Measurements from ENCODE around the gene FRMD6. TPM values are rescaled to one million over a fixed set of nuclear protein-coding genes. Genes with fewer than 3 reads are reported as not detected.

FRMD6 gene
- total RNA-seq, 2 experiments from 2014 or later: 3.2 to 3.5 TPM

GRCh38 chr14:51677738-51678137 lies 26.0 kb downstream of the FRMD6 start:
- H3K27me3 Mint-ChIP-seq (ENCODE audit: low read depth): peaks cover 5% of the 10 kb centered on the region
- ChIA-PET CTCF (no interaction called here), POLR2A (no interaction called here)
- no peak overlapping the region for H3K4me3 Mint-ChIP-seq
- H3K9me3 Mint-ChIP-seq (ENCODE audit: insufficient read depth): no peaks in the 10 kb centered on the region
- DNase-seq: no peak
- H3K4me1 Mint-ChIP-seq (ENCODE audit: low read depth): peaks cover 2% of the 10 kb centered on the region
- ATAC-seq: no peak
- H3K27ac Mint-ChIP-seq: no peak overlapping the region
- H3K36me3 Mint-ChIP-seq (ENCODE audit: low read depth): no peaks in the 10 kb centered on the region

- no peak overlapping the region for H3K4me3 Mint-ChIP-seq
- POLR2A ChIA-PET: no interaction called here
- no peak for ATAC-seq
- no peaks in the 10 kb centered on the region for H3K9me3 Mint-ChIP-seq (ENCODE audit: insufficient read depth)
- H3K27ac Mint-ChIP-seq: no peak overlapping the region
- no peak for DNase-seq
- peaks cover 2% of the 10 kb centered on the region for H3K4me1 Mint-ChIP-seq (ENCODE audit: low read depth)
- H3K36me3 Mint-ChIP-seq (ENCODE audit: low read depth): no peaks in the 10 kb centered on the region
- CTCF ChIA-PET: no interaction called here
- peaks cover 3% of the 10 kb centered on the region for H3K27me3 Mint-ChIP-seq (ENCODE audit: low read depth)
Observed at GRCh38 chr14:51680031-51680430, 28.3 kb downstream of the FRMD6 start.

GRCh38 chr14:51681411-51681810 lies 29.7 kb downstream of the FRMD6 start:
- H3K4me1 Mint-ChIP-seq (ENCODE audit: low read depth): peaks cover 2% of the 10 kb centered on the region
- POLR2A ChIA-PET: no interaction called here

GRCh38 chr14:51682411-51682810 lies 30.7 kb downstream of the FRMD6 start:
- no peaks in the 10 kb centered on the region for H3K9me3 Mint-ChIP-seq (ENCODE audit: insufficient read depth)
- ChIA-PET CTCF (interaction anchor here (1.4 kb wide), 1 partner anchor 8 kb away, joined by 6 read pairs; no protein-coding TSS in a partner anchor), POLR2A (no interaction called here)
- no peak overlapping the region for H3K27ac Mint-ChIP-seq
- no peaks in the 10 kb centered on the region for H3K36me3 Mint-ChIP-seq (ENCODE audit: low read depth)
- peaks cover 3% of the 10 kb centered on the region for H3K27me3 Mint-ChIP-seq (ENCODE audit: low read depth)
- H3K4me3 Mint-ChIP-seq: no peak overlapping the region
- ATAC-seq: no peak
- DNase-seq: no peak
- H3K4me1 Mint-ChIP-seq (ENCODE audit: low read depth): peaks cover 1% of the 10 kb centered on the region

More at GRCh38 chr14:51681411-51681810, 29.7 kb downstream of the FRMD6 start:
- H3K27me3 Mint-ChIP-seq (ENCODE audit: low read depth): peaks cover 3% of the 10 kb centered on the region
- no peak for DNase-seq
- no peak overlapping the region for H3K27ac Mint-ChIP-seq
- H3K4me3 Mint-ChIP-seq: no peak overlapping the region
- H3K36me3 Mint-ChIP-seq (ENCODE audit: low read depth): no peaks in the 10 kb centered on the region
- CTCF ChIA-PET: interaction anchor here (1.0 to 1.4 kb wide), 2 partner anchors 9 to 29 kb away, joined by 6 read pairs; no protein-coding TSS in a partner anchor
- ATAC-seq: no peak
- H3K9me3 Mint-ChIP-seq (ENCODE audit: insufficient read depth): no peaks in the 10 kb centered on the region

GRCh38 chr14:51684760-51685159 lies 33.0 kb downstream of the FRMD6 start:
- CTCF ChIA-PET: interaction anchor here (2.6 kb wide), 1 partner anchor 32 kb away, joined by 6 read pairs; no protein-coding TSS in a partner anchor
- H3K27ac Mint-ChIP-seq: no peak overlapping the region
- H3K4me3 Mint-ChIP-seq: no peak overlapping the region
- no peaks in the 10 kb centered on the region for H3K36me3 Mint-ChIP-seq (ENCODE audit: low read depth)
- H3K9me3 Mint-ChIP-seq (ENCODE audit: insufficient read depth): no peaks in the 10 kb centered on the region
- H3K27me3 Mint-ChIP-seq (ENCODE audit: low read depth): peaks cover 3% of the 10 kb centered on the region
- ATAC-seq: no peak
- no peaks in the 10 kb centered on the region for H3K4me1 Mint-ChIP-seq (ENCODE audit: low read depth)
- POLR2A ChIA-PET: no interaction called here
- no peak for DNase-seq

- Mint-ChIP-seq H3K27me3 (ENCODE audit: low read depth) (no peaks in the 10 kb centered on the region), H3K36me3 (ENCODE audit: low read depth) (no peaks in the 10 kb centered on the region), H3K4me3 (no peak overlapping the region), H3K4me1 (ENCODE audit: low read depth) (no peaks in the 10 kb centered on the region), H3K27ac (no peak overlapping the region), H3K9me3 (ENCODE audit: insufficient read depth) (no peaks in the 10 kb centered on the region)
- DNase-seq (no peak), ATAC-seq (no peak)
- POLR2A ChIA-PET: no interaction called here
- CTCF ChIA-PET: interaction anchor here (1.3 kb wide), 1 partner anchor 9 kb away, joined by 6 read pairs; no protein-coding TSS in a partner anchor
Observed at GRCh38 chr14:51691176-51691575, 39.5 kb downstream of the FRMD6 start.

GRCh38 chr14:51692646-51693045 lies 40.9 kb downstream of the FRMD6 start:
- Mint-ChIP-seq H3K36me3 (ENCODE audit: low read depth) (no peaks in the 10 kb centered on the region), H3K27ac (no peak overlapping the region), H3K4me1 (ENCODE audit: low read depth) (no peaks in the 10 kb centered on the region), H3K4me3 (no peak overlapping the region), H3K9me3 (ENCODE audit: insufficient read depth) (no peaks in the 10 kb centered on the region), H3K27me3 (ENCODE audit: low read depth) (peaks cover 3% of the 10 kb centered on the region)
- POLR2A ChIA-PET: no interaction called here
- DNase-seq (no peak), ATAC-seq (no peak)
- CTCF ChIA-PET: no interaction called here

GRCh38 chr14:51697848-51698247 lies 46.1 kb downstream of the FRMD6 start:
- no peaks in the 10 kb centered on the region for H3K36me3 Mint-ChIP-seq (ENCODE audit: low read depth)
- POLR2A ChIA-PET: no interaction called here
- DNase-seq: no peak
- no peaks in the 10 kb centered on the region for H3K9me3 Mint-ChIP-seq (ENCODE audit: insufficient read depth)
- no peak overlapping the region for H3K27ac Mint-ChIP-seq
- ATAC-seq: no peak
- H3K27me3 Mint-ChIP-seq (ENCODE audit: low read depth): peaks cover 7% of the 10 kb centered on the region
- CTCF ChIA-PET: no interaction called here
- no peaks in the 10 kb centered on the region for H3K4me1 Mint-ChIP-seq (ENCODE audit: low read depth)
- no peak overlapping the region for H3K4me3 Mint-ChIP-seq

- ChIA-PET POLR2A (interaction anchor here (0.8 kb wide), 1 partner anchor 36 kb away, joined by 3 read pairs; no protein-coding TSS in a partner anchor), CTCF (no interaction called here)
- peaks cover 7% of the 10 kb centered on the region for H3K27me3 Mint-ChIP-seq (ENCODE audit: low read depth)
- DNase-seq: no peak
- ATAC-seq: no peak
- no peaks in the 10 kb centered on the region for H3K36me3 Mint-ChIP-seq (ENCODE audit: low read depth)
- H3K4me3 Mint-ChIP-seq: no peak overlapping the region
- no peak overlapping the region for H3K27ac Mint-ChIP-seq
- H3K9me3 Mint-ChIP-seq (ENCODE audit: insufficient read depth): no peaks in the 10 kb centered on the region
- no peaks in the 10 kb centered on the region for H3K4me1 Mint-ChIP-seq (ENCODE audit: low read depth)
Observed at GRCh38 chr14:51701951-51702350, 50.2 kb downstream of the FRMD6 start.

GRCh38 chr14:51703787-51704186 lies 52.1 kb downstream of the FRMD6 start:
- ATAC-seq: no peak
- H3K27me3 Mint-ChIP-seq (ENCODE audit: low read depth): peaks cover 4% of the 10 kb centered on the region
- H3K27ac Mint-ChIP-seq: no peak overlapping the region
- no peaks in the 10 kb centered on the region for H3K4me1 Mint-ChIP-seq (ENCODE audit: low read depth)
- no peak for DNase-seq
- no peaks in the 10 kb centered on the region for H3K36me3 Mint-ChIP-seq (ENCODE audit: low read depth)
- POLR2A ChIA-PET: interaction anchor here (0.6 kb wide), 1 partner anchor 1958 kb away, joined by 3 read pairs; no protein-coding TSS in a partner anchor
- CTCF ChIA-PET: no interaction called here
- no peaks in the 10 kb centered on the region for H3K9me3 Mint-ChIP-seq (ENCODE audit: insufficient read depth)
- no peak overlapping the region for H3K4me3 Mint-ChIP-seq

- ChIA-PET CTCF (no interaction called here), POLR2A (no interaction called here)
- H3K36me3 Mint-ChIP-seq (ENCODE audit: low read depth): no peaks in the 10 kb centered on the region
- DNase-seq: no peak
- peaks cover 4% of the 10 kb centered on the region for H3K27me3 Mint-ChIP-seq (ENCODE audit: low read depth)
- no peaks in the 10 kb centered on the region for H3K9me3 Mint-ChIP-seq (ENCODE audit: insufficient read depth)
- H3K4me3 Mint-ChIP-seq: no peak overlapping the region
- no peaks in the 10 kb centered on the region for H3K4me1 Mint-ChIP-seq (ENCODE audit: low read depth)
- no peak for ATAC-seq
- H3K27ac Mint-ChIP-seq: no peak overlapping the region
Observed at GRCh38 chr14:51704545-51704944, 52.8 kb downstream of the FRMD6 start.

- CTCF ChIA-PET: no interaction called here
Observed at GRCh38 chr14:51707327-51707726, 55.6 kb downstream of the FRMD6 start.

GRCh38 chr14:51711505-51711904 lies 59.8 kb downstream of the FRMD6 start:
- ChIA-PET POLR2A (no interaction called here), CTCF (no interaction called here)
- no peak for DNase-seq
- no peaks in the 10 kb centered on the region for H3K27me3 Mint-ChIP-seq (ENCODE audit: low read depth)
- H3K4me3 Mint-ChIP-seq: no peak overlapping the region
- H3K36me3 Mint-ChIP-seq (ENCODE audit: low read depth): no peaks in the 10 kb centered on the region
- H3K4me1 Mint-ChIP-seq (ENCODE audit: low read depth): peaks cover under 1% of the 10 kb centered on the region
- H3K9me3 Mint-ChIP-seq (ENCODE audit: insufficient read depth): no peaks in the 10 kb centered on the region
- no peak for ATAC-seq
- H3K27ac Mint-ChIP-seq: no peak overlapping the region

More at GRCh38 chr14:51707327-51707726, 55.6 kb downstream of the FRMD6 start:
- Mint-ChIP-seq H3K9me3 (ENCODE audit: insufficient read depth) (no peaks in the 10 kb centered on the region), H3K36me3 (ENCODE audit: low read depth) (no peaks in the 10 kb centered on the region), H3K4me3 (no peak overlapping the region), H3K27me3 (ENCODE audit: low read depth) (no peaks in the 10 kb centered on the region), H3K27ac (no peak overlapping the region), H3K4me1 (ENCODE audit: low read depth) (no peaks in the 10 kb centered on the region)
- DNase-seq: no peak
- POLR2A ChIA-PET: no interaction called here
- no peak for ATAC-seq

Data from activated CD8-positive, alpha-beta T cell treated with anti-CD3 and anti-CD28 coated beads, Interleukin-2, amount 10 ng/mL, durations not matched to agents 7 days and 5 days (primary cell).